ACC112 (cell line): ENCODE measurements around the gene FCGR3A.
"Not testable (repeated sequence)": the region's sequence is repeated elsewhere in the genome, so short reads cannot be mapped to it uniquely, and the experiment has no call there.

Source experiments
- H2AFZ ChIP-seq: fragments of 200-600 bp; sonication (generic); one replicate; pipeline ENCODE4 v1.6.0; 2017; ENCODE audit warnings: antibody characterized with exemption, low read length; ENCODE audit not compliant: unreplicated experiment
- H3K27ac ChIP-seq: fragments of 200-600 bp; sonication (generic); 2 replicates; pipeline ENCODE4 v1.5.1; 2014; ENCODE audit warnings: low read depth, mild to moderate bottlenecking, antibody characterized with exemption, low read length, moderate library complexity
- H3K27me3 ChIP-seq: fragments of 200-600 bp; sonication (generic); 2 replicates; pipeline ENCODE4 v1.6.1; 2014; ENCODE audit warnings: mild to moderate bottlenecking, antibody characterized with exemption, low read length, moderate library complexity, mixed read lengths; ENCODE audit not compliant: insufficient read depth
- H3K36me3 ChIP-seq: fragments of 200-600 bp; sonication (generic); 2 replicates; pipeline ENCODE4 v1.6.1; 2016; ENCODE audit warnings: mild to moderate bottlenecking, antibody characterized with exemption, low read length, moderate library complexity, mixed read lengths; ENCODE audit not compliant: insufficient read depth
- H3K4me1 ChIP-seq: fragments of 200-600 bp; sonication (generic); one replicate; pipeline ENCODE4 v1.6.1; 2016; ENCODE audit warnings: low read length, mixed read lengths; ENCODE audit not compliant: insufficient read depth, unreplicated experiment, control insufficient read depth
- H3K4me3 ChIP-seq: fragments of 200-600 bp; sonication (generic); 2 replicates; pipeline ENCODE4 v1.5.1; 2014; ENCODE audit warnings: mild to moderate bottlenecking, low read depth, low read length
- H3K79me2 ChIP-seq: fragments of 200-600 bp; sonication (generic); one replicate; pipeline ENCODE4 v1.6.0; 2016; ENCODE audit warnings: low read length; ENCODE audit not compliant: control insufficient read depth, unreplicated experiment, insufficient read depth

The FCGR3A gene

DNA sequence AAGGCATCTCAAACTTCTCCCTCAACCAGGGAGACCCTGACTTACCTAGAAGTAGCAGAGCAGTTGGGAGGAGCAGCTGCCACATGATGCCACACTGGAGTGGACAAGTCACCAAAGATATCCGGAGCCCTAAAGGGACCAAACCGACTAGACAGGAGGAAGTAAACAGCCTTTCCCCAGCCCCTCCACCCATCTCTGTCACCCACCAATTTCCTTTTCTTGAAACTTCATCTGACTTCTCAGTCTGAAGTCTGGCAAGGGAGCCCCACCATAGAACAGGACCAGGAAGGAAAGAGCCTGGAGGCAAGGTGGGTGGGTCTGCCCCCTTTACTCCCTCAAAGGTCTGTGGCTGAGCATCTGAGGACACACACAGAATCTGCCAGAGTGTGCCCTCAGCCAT is at the start of gene FCGR3A:
TSS of gene FCGR3A (minus strand) at position 167 of the 400 bp plus-strand sequence. CDS start at position 85, 82 bp downstream.
- Histone ChIP-seq H3K27ac (no peak within 1 kb of the TSS), H3K4me3 (no peak within 1 kb of the TSS), H3K36me3 (no peaks in the 10 kb centered on the region), H3K79me2 (no peaks in the 10 kb centered on the region), H2AFZ (no peak within 1 kb of the TSS), H3K27me3 (no peaks in the 10 kb centered on the region), H3K4me1 (no peaks in the 10 kb centered on the region)

DNA sequence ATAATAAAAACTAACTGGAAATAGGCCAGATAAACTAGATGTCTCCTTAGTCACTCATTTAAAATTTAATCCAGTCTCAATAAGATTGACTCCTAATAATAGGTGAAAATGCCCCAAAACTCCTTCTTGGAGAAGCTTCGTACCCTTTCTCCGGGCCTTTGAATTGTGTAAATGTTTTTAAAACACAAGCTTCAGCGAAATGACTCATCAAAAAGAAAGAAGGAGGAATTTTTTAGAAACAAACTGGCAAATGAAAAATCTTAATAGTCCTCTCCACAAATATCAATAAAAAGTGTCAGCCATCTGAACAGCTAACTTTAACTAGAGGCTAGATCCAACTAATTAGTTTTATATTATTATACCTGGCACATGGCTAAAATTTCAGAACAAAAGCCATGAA is 47.5 kb upstream of the FCGR3A start:
- H3K36me3 ChIP-seq, H3K27me3 ChIP-seq, H3K27ac ChIP-seq, H3K79me2 ChIP-seq, H3K4me3 ChIP-seq, H3K4me1 ChIP-seq, H2AFZ ChIP-seq: not testable (repeated sequence)

DNA sequence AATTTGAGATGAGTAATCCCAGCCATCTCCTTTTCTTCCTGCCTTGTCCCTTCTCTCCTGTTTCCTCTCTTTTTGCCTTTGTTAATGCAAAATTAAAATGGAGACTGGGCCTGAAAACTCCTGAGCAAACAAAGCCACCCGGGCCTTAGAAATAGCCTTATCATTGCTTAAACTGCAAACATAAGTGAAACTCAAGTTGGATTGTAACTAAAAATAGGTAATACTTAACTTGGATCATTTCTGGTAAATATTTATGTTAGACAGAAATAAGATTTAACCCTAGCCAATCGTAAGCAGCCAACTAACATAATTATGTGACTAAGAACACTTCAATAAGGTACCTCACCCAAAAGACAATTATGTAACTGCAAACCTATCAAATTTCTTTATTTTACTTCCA is 46.0 kb upstream of the FCGR3A start:
- not testable (repeated sequence) for H3K27me3 ChIP-seq, H2AFZ ChIP-seq, H3K4me1 ChIP-seq, H3K36me3 ChIP-seq, H3K4me3 ChIP-seq, H3K79me2 ChIP-seq, H3K27ac ChIP-seq

DNA sequence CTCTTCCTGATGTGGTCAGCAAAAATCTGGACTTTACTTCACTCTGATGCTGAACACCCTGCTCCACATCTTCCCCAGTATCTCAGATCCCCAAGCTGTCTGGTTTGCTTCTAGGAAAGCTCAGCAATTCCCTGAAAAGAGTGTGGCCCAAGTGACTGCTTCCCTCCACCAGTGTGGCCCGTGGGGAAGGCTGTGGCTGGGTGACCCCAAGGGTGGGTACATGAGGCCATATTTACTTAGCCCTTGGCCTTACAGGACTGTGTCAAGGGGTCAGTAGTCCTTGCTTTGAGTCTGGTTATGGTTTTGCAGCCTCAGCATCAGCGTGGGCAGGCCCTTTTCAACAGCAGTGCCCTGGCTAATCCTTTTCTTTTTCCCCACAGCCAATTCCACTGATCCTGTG is 45.6 kb upstream of the FCGR3A start:
- H3K79me2 ChIP-seq, H2AFZ ChIP-seq, H3K36me3 ChIP-seq, H3K27ac ChIP-seq, H3K4me1 ChIP-seq, H3K4me3 ChIP-seq, H3K27me3 ChIP-seq: not testable (repeated sequence)

DNA sequence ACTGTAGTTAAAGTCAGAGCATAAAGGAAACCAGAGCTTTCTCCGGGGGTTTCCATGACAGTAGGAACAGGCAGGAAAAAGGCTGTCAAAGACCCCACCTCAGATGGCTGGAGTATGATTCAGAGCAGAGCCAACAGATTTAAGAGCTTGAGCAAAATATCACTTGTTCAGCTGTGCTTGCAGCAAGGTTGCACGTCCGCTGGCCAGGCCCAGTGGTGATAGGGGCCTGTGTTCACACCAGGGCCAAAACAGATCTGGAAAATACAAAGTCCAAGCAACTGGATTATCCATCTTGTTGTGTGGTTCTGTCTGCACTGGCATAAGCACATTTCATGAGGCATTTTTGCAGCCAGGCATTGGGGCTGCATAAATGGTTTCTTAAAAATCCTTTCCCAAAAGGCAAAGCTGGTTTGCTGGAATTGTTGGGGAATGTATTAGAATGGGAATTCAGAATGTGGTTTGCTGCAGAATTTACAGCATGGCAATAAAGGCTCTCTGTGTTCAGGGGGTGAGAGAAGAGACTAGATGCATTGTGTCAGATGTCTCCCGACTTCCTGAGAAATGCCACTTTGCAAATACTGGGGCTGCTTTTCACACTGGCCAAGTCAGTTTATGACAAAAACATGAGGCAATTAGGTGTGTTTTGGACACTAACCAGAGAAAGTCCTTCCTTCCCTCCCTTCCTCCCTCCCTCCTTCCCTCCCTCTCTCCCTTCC is 44.8 kb upstream of the FCGR3A start:
- H3K27ac ChIP-seq, H3K4me1 ChIP-seq, H3K79me2 ChIP-seq, H3K4me3 ChIP-seq, H3K36me3 ChIP-seq, H2AFZ ChIP-seq, H3K27me3 ChIP-seq: not testable (repeated sequence)

DNA sequence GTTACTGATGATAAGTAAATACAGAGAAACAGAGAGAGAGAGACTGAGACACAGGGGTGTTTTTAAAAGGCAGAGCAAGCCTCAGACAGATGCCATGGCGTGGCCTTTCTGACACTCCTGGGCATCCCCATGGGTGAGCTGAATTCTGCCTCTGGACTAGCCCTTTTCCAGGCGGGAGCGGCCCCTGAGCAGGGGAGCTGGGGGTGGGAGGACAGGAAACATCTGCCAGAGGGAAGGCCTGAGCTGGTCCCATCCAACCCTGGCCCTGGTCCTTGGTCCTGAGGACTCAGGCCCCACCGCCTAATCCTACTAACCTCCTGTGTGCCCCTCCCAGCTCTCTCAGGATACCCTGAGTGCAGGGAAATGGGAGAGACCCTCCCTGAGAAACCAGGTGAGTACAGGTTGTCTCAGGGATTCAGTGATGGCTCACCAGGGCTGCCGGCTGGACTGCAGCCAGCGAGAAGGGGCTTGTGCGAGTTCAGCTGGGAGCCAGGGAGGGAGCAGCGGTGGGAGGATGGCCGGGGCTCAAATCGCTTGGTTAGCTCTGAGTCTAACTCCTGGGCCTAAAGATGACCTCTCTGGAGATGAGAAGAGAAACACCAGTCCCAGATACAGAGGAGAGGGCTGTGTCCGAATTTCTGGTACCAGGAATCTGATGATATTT is 43.6 kb upstream of the FCGR3A start:
- H3K4me1 ChIP-seq, H3K27me3 ChIP-seq, H2AFZ ChIP-seq, H3K36me3 ChIP-seq, H3K4me3 ChIP-seq, H3K27ac ChIP-seq, H3K79me2 ChIP-seq: not testable (repeated sequence)

DNA sequence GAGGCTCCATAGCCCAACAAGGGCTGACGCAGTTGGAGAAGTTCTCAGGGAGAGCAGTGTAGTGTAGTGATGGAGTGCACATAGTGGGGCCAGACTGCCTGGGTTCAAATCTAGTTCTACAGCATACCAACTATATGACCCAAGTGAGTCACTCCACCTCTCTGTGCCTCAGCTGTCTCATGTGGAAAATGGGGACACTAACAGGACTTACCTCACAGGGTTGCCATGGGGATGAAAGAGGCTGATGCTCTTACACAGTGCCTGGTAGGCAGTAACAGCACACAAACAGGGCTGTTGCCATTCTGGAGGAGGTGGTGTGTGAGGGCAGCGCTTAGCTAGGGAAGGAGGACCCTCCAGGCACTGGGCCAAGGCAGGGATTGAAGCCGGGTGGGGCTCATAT is 43.0 kb upstream of the FCGR3A start:
- not testable (repeated sequence) for H3K27me3 ChIP-seq, H3K79me2 ChIP-seq, H3K27ac ChIP-seq, H3K4me3 ChIP-seq, H2AFZ ChIP-seq, H3K36me3 ChIP-seq, H3K4me1 ChIP-seq

DNA sequence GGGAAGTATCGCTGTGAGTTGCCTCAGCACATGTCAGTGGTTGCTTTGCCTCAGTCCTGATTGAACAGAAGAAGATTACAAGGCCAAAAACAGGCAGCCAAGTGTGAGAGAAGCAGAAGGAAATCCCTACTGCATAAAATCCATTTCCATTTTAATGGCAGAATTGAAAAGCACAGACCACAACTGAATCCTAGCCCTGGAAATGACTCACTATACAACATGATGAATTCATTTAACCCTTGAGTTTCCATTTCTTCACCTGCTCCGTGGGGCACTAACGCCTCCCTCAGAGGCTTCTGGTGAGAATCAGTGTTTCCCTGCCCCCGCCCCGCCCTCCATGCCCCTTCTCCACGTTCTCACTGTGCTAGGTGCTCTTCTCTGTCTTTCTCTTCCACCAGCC is 40.3 kb upstream of the FCGR3A start:
- H3K79me2 ChIP-seq, H2AFZ ChIP-seq: not testable (repeated sequence)

DNA sequence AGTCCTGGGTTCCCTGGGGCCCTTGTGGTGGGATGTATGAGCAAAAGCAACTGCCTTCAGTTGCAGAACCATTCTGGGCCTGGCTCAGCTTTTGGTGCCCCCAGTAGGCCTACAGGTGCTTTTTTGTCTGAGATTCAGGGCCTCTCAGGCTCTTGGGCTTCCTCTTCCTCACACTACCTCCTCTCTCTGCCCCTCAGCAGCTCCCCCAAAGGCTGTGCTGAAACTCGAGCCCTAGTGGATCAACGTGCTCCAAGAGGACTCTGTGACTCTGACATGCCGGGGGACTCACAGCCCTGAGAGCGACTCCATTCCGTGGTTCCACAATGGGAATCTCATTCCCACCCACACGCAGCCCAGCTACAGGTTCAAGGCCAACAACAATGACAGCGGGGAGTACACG is 39.7 kb upstream of the FCGR3A start:
- not testable (repeated sequence) for H3K27me3 ChIP-seq, H3K4me3 ChIP-seq, H3K27ac ChIP-seq, H3K4me1 ChIP-seq, H3K79me2 ChIP-seq, H3K36me3 ChIP-seq, H2AFZ ChIP-seq

More for the DNA sequence above, 40.3 kb upstream of the FCGR3A start:
- H3K4me3 ChIP-seq, H3K4me1 ChIP-seq, H3K36me3 ChIP-seq, H3K27ac ChIP-seq, H3K27me3 ChIP-seq: not testable (repeated sequence)

DNA sequence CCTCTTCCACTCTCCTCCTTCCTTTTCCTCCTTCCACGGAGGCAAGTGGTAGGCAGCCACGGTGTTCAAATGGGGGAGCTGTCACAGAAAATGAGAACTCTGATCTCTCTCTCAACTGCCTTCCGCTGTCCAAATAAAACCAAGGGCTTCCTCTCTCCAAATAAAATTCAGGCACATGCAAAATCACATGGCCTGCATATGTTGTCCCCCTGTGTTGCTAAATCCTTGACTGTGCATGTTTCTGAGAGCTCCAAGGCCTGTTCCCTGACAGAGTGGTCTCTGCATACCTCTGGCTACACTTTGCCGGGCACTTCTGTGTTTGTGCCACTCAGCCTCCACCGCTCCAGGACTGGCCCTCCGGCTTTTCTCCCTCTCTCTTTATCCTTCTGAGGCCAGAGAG is 39.0 kb upstream of the FCGR3A start:
- H3K4me3 ChIP-seq, H3K27ac ChIP-seq, H2AFZ ChIP-seq, H3K36me3 ChIP-seq, H3K79me2 ChIP-seq, H3K27me3 ChIP-seq, H3K4me1 ChIP-seq: not testable (repeated sequence)

DNA sequence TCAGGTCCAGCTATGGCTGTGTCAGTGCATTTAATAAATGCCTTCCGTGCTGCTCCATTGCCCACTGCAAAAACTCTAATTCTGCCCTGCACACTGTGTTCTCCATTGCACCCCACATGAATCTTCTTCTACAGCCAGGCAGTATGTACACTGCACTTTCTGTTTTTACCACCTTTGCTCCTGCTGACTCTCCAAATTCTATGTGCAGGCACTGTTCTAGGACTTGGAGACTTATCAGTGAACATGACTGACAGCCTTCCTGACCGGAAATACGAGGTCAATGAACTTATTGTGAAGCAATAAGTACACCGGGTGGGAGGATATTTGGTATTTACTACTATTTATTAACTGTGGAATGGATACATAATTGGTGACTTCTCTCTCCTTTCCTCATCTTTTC is 33.3 kb upstream of the FCGR3A start:
- H2AFZ ChIP-seq, H3K36me3 ChIP-seq, H3K27ac ChIP-seq, H3K27me3 ChIP-seq, H3K79me2 ChIP-seq, H3K4me1 ChIP-seq, H3K4me3 ChIP-seq: not testable (repeated sequence)
